Measurements from ENCODE around the gene NELL1.

NELL1 gene

GRCh38 chr11:20658135-20658534 is 11.3 kb upstream of the NELL1 start:
- no peak for TF ChIP-seq CTCF (IDR thresholded peaks at IDR 0.05; ENCODE audit: low read depth, low read length)

GRCh38 chr11:20661445-20661844 is 7.9 kb upstream of the NELL1 start:
- no peak overlapping the region for H3K4me3 ChIP-seq (replicated peaks in 1 of 2; ENCODE audit: low read depth in 2 of 2, low read length in 2 of 2)
- DNase-seq (ENCODE audit: low read depth in 2 of 2): no peak
- TF ChIP-seq CTCF (IDR thresholded peaks at IDR 0.05; ENCODE audit: low read depth, low read length): no peak

More at GRCh38 chr11:20658135-20658534, 11.3 kb upstream of the NELL1 start:
- no peak overlapping the region for H3K4me3 ChIP-seq (replicated peaks in 1 of 2; ENCODE audit: low read depth in 2 of 2, low read length in 2 of 2)
- no peak for DNase-seq (ENCODE audit: low read depth in 2 of 2)

- DNase-seq (ENCODE audit: low read depth in 2 of 2): no peak
- TF ChIP-seq CTCF (IDR thresholded peaks at IDR 0.05; ENCODE audit: low read depth, low read length): no peak
- no peak overlapping the region for H3K4me3 ChIP-seq (replicated peaks in 1 of 2; ENCODE audit: low read depth in 2 of 2, low read length in 2 of 2)
These were observed 7.5 kb upstream of the NELL1 start for GRCh38 chr11:20661850-20662249.

GRCh38 chr11:20668131-20668809 is 1.1 kb upstream of the NELL1 start:
- no peak for DNase-seq (ENCODE audit: low read depth in 2 of 2)
- no peak for TF ChIP-seq CTCF (IDR thresholded peaks at IDR 0.05; ENCODE audit: low read depth, low read length)
- no peak overlapping the region for H3K4me3 ChIP-seq (replicated peaks in 1 of 2; ENCODE audit: low read depth in 2 of 2, low read length in 2 of 2)

GRCh38 chr11:20669820-20670684 is 666 bp downstream of the NELL1 start:
- H3K4me3 ChIP-seq (replicated peaks in 1 of 2; ENCODE audit: low read depth in 2 of 2, low read length in 2 of 2): peak overlapping the region in 1 of 2 donors; percentile 2
- DNase-seq (ENCODE audit: low read depth in 2 of 2): no peak
- no peak for TF ChIP-seq CTCF (IDR thresholded peaks at IDR 0.05; ENCODE audit: low read depth, low read length)

GRCh38 chr11:20670932-20671403 is 1.6 kb downstream of the NELL1 start:
- no peak for DNase-seq (ENCODE audit: low read depth in 2 of 2)
- H3K4me3 ChIP-seq (replicated peaks in 1 of 2; ENCODE audit: low read depth in 2 of 2, low read length in 2 of 2): no peak overlapping the region
- TF ChIP-seq CTCF (IDR thresholded peaks at IDR 0.05; ENCODE audit: low read depth, low read length): no peak

All from cardiac fibroblast (primary cell).